ENCODE measurements around the gene THOC6.
"Not testable (repeated sequence)": the region's sequence is repeated elsewhere in the genome, so short reads cannot be mapped to it uniquely, and the experiment has no call there.

Gene THOC6

GRCh38 chr16:3030222-3031212 is 6.7 kb downstream of the THOC6 start:
- no peak for ATAC-seq
- DNase-seq: no peak

GRCh38 chr16:3032624-3033023 is 8.8 kb downstream of the THOC6 start:
- DNase-seq: no peak
- no peak for ATAC-seq

- no peak for DNase-seq
- no peak for ATAC-seq
Observed at GRCh38 chr16:3035289-3035971, 11.6 kb downstream of the THOC6 start.

DNA sequence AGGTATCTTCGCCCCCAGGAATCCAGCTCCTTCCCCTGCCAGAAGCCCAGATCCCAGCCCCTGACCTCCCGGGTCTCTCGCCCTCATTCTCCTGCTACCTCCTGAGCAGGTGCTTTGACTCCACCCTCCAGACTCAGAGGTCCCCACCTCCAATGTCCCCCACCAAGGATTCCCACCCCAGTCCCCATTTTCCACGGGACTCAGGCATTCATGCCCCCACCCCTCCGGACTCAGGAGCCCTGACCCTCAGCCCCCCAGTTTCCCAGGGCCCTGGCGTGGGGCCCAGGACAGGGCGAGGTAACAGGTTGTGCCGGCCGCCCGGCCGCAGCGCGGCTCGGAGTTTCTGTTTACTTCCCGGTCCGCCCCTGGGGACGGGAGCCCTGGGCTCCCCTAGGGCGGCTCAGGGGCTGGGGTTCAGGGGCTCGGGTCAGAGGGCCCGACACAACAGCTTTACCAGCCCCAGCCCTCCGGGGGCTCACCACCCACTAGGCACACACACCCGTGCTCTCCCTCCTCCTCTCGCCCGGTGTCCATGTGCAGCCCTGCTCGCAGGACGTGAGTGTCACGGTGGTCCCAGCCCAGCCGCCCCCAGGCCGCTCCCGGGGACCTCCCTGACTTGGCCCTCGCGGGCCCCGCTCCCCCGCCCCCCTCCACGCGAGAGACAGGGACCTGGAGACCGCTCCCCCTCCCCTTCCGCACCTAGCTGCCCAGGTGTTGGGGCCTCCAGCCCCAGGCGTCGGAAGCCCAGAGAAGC is 12.3 kb downstream of the THOC6 start:
- DNase-seq (no peak), ATAC-seq (no peak)

GRCh38 chr16:3036726-3037315 is 13.0 kb downstream of the THOC6 start, which contains the start of gene BICDL2:
BICDL2 (minus strand) TSS chr16:3036944; CDS start chr16:3035496, 1,448 bp downstream.
- DNase-seq: no peak
- no peak for ATAC-seq

DNA sequence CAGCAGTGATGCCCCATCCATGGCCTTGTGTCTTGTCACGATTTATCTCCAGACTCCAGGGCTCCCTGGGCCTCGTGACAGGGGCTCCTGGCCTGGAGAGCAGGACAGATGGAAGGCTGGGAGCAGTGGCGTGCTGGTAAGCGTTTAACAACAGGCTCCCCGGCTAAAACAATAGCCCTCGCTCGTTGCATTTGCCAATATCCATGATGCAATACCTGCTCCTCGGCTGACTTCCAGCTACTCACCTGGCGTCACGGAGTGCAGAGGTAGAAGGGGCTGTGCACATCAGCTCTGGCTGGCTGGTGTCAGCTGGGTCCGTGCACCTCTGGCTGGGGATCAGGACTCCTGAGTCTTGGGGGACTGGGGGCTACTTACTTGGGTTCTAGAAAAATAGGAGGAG is 14.4 kb downstream of the THOC6 start:
- no peak for ATAC-seq
- no peak for DNase-seq

- no peak for ATAC-seq
- no peak for DNase-seq
Observed at GRCh38 chr16:3038896-3039295, 15.1 kb downstream of the THOC6 start.

- ATAC-seq: no peak
Observed at GRCh38 chr16:3042376-3042775, 18.5 kb downstream of the THOC6 start.

GRCh38 chr16:3044708-3045107 is 20.9 kb downstream of the THOC6 start:
- ATAC-seq: no peak
- no peak for DNase-seq

More at GRCh38 chr16:3042376-3042775, 18.5 kb downstream of the THOC6 start:
- DNase-seq: no peak

DNA sequence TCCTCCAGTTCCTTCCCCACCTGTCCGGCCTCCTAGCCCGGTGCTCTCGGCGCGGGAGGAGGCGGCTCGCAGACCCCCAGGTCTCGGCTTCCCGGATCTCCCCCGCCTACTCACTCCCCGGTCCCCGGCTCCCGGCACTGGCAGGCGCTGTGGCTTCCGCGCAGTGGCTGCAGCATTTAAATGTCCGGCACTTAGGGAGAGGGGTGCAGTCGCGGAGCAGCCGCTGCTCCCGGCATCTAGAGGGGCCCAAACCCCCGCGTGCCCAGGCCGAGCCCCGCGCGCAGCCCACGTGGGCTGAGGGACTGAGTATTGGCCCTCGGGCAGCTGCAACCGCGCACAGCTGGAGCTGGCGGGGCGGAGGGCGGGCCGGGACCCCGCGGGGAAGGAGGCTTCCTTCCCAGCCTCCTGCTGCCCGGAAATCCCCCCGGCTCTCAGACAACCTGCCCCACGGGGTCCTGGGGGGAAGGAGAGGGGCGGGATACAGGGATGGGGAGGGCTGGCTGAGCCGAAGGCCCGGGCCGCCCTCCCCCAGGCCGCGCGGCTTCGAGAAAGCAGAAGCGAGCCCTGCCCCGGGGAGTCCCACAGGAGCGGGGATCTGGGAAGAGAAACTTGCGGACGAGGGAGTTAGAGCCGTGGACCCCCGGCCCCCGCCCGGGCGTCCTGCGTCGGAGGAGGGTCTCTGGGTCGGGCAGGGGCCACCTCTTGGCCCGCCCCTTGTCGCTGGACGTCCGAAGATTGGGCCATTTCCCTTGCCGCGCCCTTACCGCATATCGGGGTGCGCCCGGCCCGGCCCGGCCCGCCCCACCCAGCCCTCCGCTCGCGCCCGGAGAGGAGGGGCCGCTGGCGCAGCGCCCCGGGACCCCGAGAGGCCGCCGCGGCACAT is 22.2 kb downstream of the THOC6 start, which contains the start of gene MMP25:
Gene MMP25 (plus strand): TSS at position 804 of the 883 bp plus-strand sequence. CDS start 357 bp downstream, outside the sequence.
- ATAC-seq (no peak), DNase-seq (no peak)

- DNase-seq: no peak
- ATAC-seq: no peak
Observed at GRCh38 chr16:3046641-3047386, 23.0 kb downstream of the THOC6 start.

GRCh38 chr16:3047387-3047720 is 23.5 kb downstream of the THOC6 start:
- no peak for ATAC-seq
- DNase-seq: no peak

- ATAC-seq: no peak
Observed at GRCh38 chr16:3049921-3050481, 26.2 kb downstream of the THOC6 start.

DNA sequence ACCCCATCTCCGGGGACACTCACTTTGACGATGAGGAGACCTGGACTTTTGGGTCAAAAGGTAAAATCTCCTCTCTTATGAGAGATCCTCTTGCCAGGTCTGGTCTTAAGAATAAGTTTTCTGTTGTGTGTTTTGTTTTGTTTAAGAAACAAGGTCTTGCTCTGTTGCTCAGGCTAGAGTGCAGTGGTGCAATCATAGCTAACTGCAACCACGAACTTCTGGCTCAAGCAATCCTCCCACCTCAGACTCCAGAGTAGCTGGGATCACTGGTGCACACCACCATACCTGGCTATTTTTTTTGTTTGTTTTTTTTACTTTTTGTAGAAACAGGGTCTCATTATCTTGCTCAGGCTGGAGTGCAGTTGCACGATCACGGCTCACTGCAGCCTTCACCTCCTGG is 26.7 kb downstream of the THOC6 start:
- ATAC-seq: no peak
- DNase-seq: no peak

More at GRCh38 chr16:3049921-3050481, 26.2 kb downstream of the THOC6 start:
- no peak for DNase-seq

- DNase-seq: no peak
- no peak for ATAC-seq
Observed at GRCh38 chr16:3051009-3051408, 27.2 kb downstream of the THOC6 start.

- DNase-seq (no peak), ATAC-seq (no peak)
Observed at GRCh38 chr16:3051494-3051893, 27.7 kb downstream of the THOC6 start.

DNA sequence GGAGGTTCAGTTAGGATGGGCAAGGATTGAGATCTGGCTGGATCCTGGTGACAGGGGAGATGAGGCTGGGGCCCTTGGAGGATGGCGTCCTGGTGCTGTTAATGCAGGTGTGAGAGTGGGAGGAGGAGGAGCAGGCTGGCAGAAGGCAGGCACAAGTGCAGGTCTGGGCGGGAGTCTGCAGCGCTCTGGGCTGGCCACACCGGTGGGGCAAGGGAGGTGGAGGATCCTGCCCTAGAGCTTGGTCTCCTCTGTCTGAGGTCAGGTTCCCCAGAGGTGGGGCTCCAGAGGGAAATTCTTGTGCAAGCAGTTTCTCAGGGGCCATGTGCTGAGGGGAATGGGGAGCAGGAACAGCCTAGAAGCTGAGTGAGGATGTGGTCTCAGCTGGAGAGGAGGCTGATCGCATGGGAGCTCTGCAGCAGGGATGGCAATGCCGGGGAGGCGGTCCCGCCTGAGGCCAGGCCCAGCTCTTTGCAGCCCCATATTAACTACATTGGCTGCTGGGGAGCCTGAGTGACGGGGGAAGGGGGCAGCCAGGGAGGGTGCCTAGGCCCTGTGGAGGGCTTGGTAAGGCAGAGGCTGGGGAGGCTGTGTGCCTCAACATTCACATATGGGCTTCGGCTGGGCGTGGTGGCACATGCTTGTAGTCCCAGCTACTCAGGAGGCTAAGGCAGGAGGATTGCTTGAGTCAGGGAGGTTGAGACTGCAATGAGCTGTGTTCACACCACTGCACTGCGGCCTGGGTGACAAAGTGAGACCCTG is 28.9 kb downstream of the THOC6 start:
- peak; percentile 59 for ATAC-seq
- DNase-seq: not testable (repeated sequence)

- ATAC-seq: peak; percentile 42
- not testable (repeated sequence) for DNase-seq
Observed at GRCh38 chr16:3053330-3053710, 29.5 kb downstream of the THOC6 start.

All from stimulated activated naive CD8-positive, alpha-beta T cell treated with anti-CD3 and anti-CD28 coated beads, Interleukin-15, Interleukin-2, amounts not matched to agents 100 U/mL and 50 U/mL, for 24 hours (primary cell).